Measurements from ENCODE around the gene IRX5.

The IRX5 gene

DNA sequence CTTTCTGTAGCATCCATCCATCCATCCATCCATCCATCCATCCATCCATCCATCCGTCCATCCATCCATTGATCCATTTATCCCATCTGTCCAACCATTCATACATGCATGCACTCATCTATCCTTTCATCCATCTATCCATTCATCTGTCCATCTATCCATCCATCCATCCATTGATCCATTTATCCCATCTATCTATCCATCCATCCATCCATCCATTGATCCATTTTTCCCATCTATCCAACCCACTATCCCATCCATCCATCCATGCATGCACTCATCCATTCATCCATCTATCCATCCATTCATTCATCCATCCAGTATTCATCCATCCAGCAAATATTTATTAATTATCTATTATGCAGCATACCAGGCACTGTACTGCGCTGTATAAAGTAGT lies 34.8 kb downstream of the IRX5 start:
- TF ChIP-seq, protein P1, sequence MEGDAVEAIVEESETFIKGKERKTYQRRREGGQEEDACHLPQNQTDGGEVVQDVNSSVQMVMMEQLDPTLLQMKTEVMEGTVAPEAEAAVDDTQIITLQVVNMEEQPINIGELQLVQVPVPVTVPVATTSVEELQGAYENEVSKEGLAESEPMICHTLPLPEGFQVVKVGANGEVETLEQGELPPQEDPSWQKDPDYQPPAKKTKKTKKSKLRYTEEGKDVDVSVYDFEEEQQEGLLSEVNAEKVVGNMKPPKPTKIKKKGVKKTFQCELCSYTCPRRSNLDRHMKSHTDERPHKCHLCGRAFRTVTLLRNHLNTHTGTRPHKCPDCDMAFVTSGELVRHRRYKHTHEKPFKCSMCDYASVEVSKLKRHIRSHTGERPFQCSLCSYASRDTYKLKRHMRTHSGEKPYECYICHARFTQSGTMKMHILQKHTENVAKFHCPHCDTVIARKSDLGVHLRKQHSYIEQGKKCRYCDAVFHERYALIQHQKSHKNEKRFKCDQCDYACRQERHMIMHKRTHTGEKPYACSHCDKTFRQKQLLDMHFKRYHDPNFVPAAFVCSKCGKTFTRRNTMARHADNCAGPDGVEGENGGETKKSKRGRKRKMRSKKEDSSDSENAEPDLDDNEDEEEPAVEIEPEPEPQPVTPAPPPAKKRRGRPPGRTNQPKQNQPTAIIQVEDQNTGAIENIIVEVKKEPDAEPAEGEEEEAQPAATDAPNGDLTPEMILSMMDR (IDR thresholded peaks at IDR 0.05; ENCODE audit: low read depth, low read length, missing control alignments), result no peak
- in situ Hi-C loops (cut with HindIII; ENCODE audit: low sequenced_read_pairs), result no loop called here

DNA sequence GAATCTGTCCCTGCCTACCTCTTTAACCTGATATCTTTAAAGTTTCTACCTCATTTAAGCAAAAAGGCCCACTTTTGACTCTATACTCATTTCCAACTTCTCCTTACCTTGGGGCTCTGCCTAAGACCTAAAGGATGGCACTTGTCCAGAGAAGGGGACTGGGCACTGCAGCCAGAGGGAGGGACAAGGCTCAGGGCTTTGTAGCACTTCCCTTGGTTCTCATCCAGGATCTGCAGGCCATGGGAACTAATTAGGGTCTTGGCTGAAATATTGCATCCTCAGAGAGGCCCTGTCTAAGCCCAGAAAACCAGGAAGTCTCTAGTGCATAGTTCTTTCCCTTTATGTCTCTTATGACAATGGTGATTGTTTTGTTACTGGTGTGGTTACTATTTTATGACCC lies 37.3 kb downstream of the IRX5 start:
- DNase-seq (ENCODE audit: low read depth), result no peak
- in situ Hi-C loops (cut with HindIII; ENCODE audit: low sequenced_read_pairs), result no loop called here
- no peak overlapping the region for H3K4me3 ChIP-seq (ENCODE audit: low read depth, low read length)
- TF ChIP-seq, protein P1 (IDR thresholded peaks at IDR 0.05; ENCODE audit: low read depth, low read length, missing control alignments), result no peak

More for the DNA sequence above, 34.8 kb downstream of the IRX5 start:
- no peak overlapping the region for H3K4me3 ChIP-seq (ENCODE audit: low read depth, low read length)
- no peak for DNase-seq (ENCODE audit: low read depth)

- in situ Hi-C loops (cut with HindIII; ENCODE audit: low sequenced_read_pairs), result no loop called here
- DNase-seq (ENCODE audit: low read depth), result no peak
- no peak overlapping the region for H3K4me3 ChIP-seq (ENCODE audit: low read depth, low read length)
- TF ChIP-seq, protein P1 (IDR thresholded peaks at IDR 0.05; ENCODE audit: low read depth, low read length, missing control alignments), result no peak
Measured at GRCh38 chr16:54968784-54969183, 38.1 kb downstream of the IRX5 start.

DNA sequence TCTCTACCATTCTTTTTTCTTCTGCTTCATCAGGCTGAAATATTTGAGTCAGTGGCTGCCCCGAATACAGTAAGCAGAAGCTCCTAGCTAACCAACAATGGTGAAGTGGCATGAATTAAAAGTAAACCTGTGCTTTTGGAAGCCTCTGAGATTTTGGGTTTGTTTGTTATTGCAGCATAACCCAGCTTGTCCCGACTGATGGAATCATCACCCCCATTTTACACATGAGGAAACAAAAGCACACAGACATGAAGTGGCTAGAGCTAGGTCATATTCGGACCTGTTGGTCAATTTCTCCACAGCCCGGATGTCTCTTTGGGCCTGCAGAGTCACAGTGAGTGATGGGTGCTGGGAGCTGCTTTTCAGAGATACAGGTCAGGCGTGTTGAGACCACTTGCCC lies 39.4 kb downstream of the IRX5 start:
- H3K4me3 ChIP-seq (ENCODE audit: low read depth, low read length), result no peak overlapping the region
- DNase-seq (ENCODE audit: low read depth), result no peak
- in situ Hi-C loops (cut with HindIII; ENCODE audit: low sequenced_read_pairs), result no loop called here

DNA sequence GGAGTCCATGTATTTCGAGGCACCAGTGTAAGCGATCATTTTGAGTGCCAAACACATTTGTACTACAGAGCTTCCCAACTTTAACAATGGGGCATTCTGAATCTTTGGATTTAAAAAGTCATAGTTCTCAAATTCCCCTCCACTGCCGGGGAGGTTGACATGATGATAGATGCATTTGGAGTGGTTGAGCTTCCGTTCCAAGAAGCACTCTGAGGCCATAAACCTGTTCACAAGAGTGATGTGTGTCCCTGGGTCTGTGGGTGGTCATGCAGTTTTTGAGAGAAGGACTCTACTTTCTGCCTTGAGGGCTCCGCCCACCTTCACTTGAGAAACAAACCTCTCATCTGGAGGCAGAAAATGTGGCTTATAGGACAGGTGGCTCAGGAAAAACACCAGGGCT lies 43.7 kb downstream of the IRX5 start:
- TF ChIP-seq, protein P1 (IDR thresholded peaks at IDR 0.05; ENCODE audit: low read depth, low read length, missing control alignments), result no peak
- no peak for DNase-seq (ENCODE audit: low read depth)
- H3K4me3 ChIP-seq (ENCODE audit: low read depth, low read length), result no peak overlapping the region
- in situ Hi-C loops (cut with HindIII; ENCODE audit: low sequenced_read_pairs), result no loop called here

More for the DNA sequence above, 39.4 kb downstream of the IRX5 start:
- TF ChIP-seq, protein P1 (IDR thresholded peaks at IDR 0.05; ENCODE audit: low read depth, low read length, missing control alignments), result no peak

DNA sequence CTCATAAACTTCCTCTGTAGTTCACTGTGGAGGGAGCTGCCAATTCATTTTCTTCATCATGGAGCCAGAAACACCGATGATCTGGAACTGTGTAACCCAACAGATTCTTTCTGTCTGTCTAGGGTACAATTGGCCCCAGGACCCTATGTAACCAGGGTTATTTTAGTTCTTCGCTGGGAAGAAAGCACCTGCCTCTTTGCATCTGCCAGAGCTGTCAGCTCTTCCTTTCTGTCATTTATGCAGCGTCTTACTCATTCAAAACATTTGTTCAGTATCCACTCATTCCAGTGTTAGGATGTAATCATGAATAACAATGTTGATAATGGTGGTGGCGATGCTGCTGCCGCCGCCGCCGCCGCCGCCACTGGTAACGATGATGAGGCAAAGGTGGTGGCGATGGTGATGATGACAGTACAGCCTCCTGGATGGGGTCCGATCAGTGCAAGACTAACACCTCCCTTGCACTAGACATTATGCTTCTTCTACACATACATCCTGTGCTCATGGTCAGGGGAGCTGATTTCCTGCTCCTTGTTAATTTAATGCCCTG lies 46.1 kb downstream of the IRX5 start:
- TF ChIP-seq, protein P1 (IDR thresholded peaks at IDR 0.05; ENCODE audit: low read depth, low read length, missing control alignments), result no peak
- no peak overlapping the region for H3K4me3 ChIP-seq (ENCODE audit: low read depth, low read length)
- DNase-seq (ENCODE audit: low read depth), result no peak
- in situ Hi-C loops (cut with HindIII; ENCODE audit: low sequenced_read_pairs), result no loop called here

Data from astrocyte of the cerebellum (primary cell).